Dermis microvascular lymphatic vessel endothelial cell (primary cell): Measurements from ENCODE around the gene CPNE5. TPM values are rescaled to one million over a fixed set of nuclear protein-coding genes. Genes with fewer than 3 reads are reported as not detected.
A peak's percentile ranks its signal among the peaks of the same experiment; 100 is the strongest.

ENCODE experiments used
- DNase-seq, 2 donors: peaks; one replicate each; pipeline versions ENCODE4 v3.0.0 to v3.0.0-alpha.2; 2010; ENCODE audit warnings: low read depth in 2 of 2
- total RNA-seq: library from RNA; depleted of rRNA; stranded (reverse); fragments of >200 nt; gene quantifications from 2 replicates; pipeline ENCODE4 v1.2.1, GENCODE V29; 2014

The CPNE5 gene
- total RNA-seq, 1 donor from 2014 or later, result 5.0 TPM

- no peak for DNase-seq
Observed at GRCh38 chr6:36858407-36858981, 19.2 kb upstream of the CPNE5 start.

- DNase-seq, result no peak
Observed at GRCh38 chr6:36857325-36857724, 18.1 kb upstream of the CPNE5 start.

GRCh38 chr6:36856277-36856676 lies 17.0 kb upstream of the CPNE5 start:
- DNase-seq, result no peak

GRCh38 chr6:36855750-36856149 lies 16.5 kb upstream of the CPNE5 start:
- DNase-seq, result no peak

GRCh38 chr6:36853325-36853724 lies 14.1 kb upstream of the CPNE5 start:
- DNase-seq, result peak; percentile 27 to 38

GRCh38 chr6:36852481-36853147 lies 13.4 kb upstream of the CPNE5 start:
- peak in 1 of 2 donors; percentile 74 for DNase-seq

- DNase-seq, result no peak
Observed at GRCh38 chr6:36851626-36852025, 12.4 kb upstream of the CPNE5 start.

- DNase-seq, result peak; percentile 52 to 74
Observed at GRCh38 chr6:36851149-36851614, 11.9 kb upstream of the CPNE5 start.

- DNase-seq, result no peak
Observed at GRCh38 chr6:36850021-36850420, 10.8 kb upstream of the CPNE5 start.

- no peak for DNase-seq
Observed at GRCh38 chr6:36848658-36849441, 9.6 kb upstream of the CPNE5 start.

GRCh38 chr6:36847991-36848390 lies 8.7 kb upstream of the CPNE5 start:
- no peak for DNase-seq

- DNase-seq, result no peak
Observed at GRCh38 chr6:36847152-36847551, 7.9 kb upstream of the CPNE5 start.

GRCh38 chr6:36845233-36845632 lies 6.0 kb upstream of the CPNE5 start:
- no peak for DNase-seq

GRCh38 chr6:36844232-36845170 lies 5.3 kb upstream of the CPNE5 start:
- no peak for DNase-seq

GRCh38 chr6:36843170-36843569 lies 3.9 kb upstream of the CPNE5 start:
- no peak for DNase-seq

- DNase-seq, result no peak
Observed at GRCh38 chr6:36841756-36842155, 2.5 kb upstream of the CPNE5 start.

GRCh38 chr6:36840432-36841403 lies 1.5 kb upstream of the CPNE5 start:
- no peak for DNase-seq

GRCh38 chr6:36839749-36840431 lies 646 bp upstream of the CPNE5 start:
- peak in 1 of 2 donors; percentile 66 for DNase-seq

- no peak for DNase-seq
Observed at GRCh38 chr6:36837686-36838085, 1.6 kb downstream of the CPNE5 start.

GRCh38 chr6:36837022-36837339 lies 2.3 kb downstream of the CPNE5 start:
- no peak for DNase-seq
